NCI-H510A (cell line): ENCODE measurements around the gene PLEKHG3.

ENCODE experiments used
- DNase-seq: peaks from one replicate; lab custom pipeline; 2025; lab: John Stamatoyannopoulos, UW

The PLEKHG3 gene

DNA sequence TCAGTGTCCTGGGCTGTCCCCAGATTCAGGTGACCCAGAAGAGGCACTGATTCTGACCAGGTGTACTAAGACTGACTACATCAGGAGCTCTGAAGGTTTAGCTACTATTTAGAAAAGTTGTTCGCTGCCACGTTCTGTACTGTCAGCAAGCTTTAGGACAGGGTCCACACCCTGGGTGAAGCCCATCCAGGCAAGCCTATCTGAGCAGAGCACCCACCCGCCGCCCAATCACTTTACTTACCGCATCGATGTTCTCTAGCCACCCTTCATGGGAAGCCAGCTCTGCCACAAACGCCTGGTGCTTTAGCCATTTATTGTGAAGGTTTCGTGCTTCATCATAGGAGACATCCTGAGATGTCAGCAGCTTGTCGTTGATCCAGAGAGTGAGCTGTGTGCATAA lies 79.8 kb downstream of the PLEKHG3 start:
- DNase-seq = no peak

DNA sequence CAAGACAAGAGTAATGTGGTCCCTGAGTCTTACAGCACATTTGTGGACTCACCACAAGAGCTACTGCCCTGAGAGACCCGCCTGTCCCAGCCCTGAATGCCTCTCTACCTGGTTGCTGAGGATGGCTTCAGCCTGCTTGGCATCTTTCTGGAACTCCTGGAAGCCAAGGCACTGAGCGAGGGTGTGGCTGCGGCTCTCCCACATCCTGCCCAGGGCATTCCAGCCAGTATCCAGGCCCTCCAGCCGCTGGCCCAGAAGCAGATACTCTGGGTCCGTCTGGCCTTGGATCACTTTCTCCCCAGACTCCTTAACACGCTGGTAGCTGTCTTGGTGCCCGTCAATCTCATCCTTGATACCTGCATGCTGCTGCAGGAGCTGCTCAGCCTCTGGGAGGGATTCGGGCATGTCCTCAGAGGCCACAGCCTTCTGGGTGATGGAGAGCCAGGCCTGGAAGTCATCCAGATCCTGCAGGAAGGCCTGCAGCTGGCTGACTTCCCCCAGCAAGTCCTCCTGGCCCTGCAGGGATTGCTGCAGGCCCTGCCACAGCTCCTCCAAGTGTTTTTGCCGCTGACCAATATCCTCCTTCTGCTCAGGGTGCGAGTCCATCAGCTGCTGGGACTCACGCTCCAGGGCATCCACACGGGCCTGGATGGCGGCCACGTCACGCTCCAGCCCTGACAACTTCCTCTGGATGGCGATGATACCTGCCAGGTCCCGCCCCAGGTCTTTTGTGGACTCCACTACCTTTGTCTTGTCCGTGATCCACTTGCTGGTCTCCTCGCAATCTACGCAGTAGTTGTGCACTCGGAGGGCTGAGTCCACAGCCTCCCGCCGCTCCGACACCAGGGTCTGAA lies 82.3 kb downstream of the PLEKHG3 start:
- no peak for DNase-seq

DNA sequence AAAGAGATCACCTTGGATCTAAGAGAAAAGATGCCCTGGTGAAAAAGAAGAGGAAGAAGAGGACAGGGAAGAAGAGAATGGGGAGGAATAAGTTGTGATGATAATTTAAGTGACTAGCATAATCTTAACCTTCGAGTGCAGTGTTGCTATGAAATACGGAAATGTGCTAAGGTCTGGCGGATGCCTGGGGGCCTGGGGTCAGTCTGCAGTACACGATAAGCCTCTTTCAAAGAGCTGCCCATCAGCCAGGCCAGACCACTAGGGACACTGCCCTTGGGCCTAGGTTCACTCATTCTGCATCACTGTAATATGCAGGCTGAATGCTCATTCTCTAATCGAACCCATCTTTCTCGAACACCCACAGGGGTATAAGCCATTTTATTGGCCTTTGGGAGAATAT lies 83.4 kb downstream of the PLEKHG3 start:
- no peak for DNase-seq

DNA sequence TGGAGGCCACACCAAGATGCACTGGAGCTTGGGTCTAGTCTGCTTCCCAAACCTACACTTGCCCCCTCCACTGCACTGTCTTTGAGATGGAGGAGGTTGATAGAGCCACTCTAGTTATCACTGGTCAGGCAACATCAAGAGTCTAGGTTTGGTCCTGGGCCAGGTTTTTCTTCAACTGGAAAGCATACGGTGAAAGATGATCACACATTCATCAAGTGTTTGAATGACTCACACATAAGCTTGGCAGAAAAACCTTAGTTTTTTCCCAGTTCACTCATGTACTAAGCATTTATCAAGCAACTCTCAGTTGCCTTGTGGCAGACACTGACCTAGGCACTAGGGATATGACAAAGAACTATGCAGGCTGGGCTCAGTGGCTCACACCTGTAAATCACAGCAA lies 84.5 kb downstream of the PLEKHG3 start:
- DNase-seq = no peak

DNA sequence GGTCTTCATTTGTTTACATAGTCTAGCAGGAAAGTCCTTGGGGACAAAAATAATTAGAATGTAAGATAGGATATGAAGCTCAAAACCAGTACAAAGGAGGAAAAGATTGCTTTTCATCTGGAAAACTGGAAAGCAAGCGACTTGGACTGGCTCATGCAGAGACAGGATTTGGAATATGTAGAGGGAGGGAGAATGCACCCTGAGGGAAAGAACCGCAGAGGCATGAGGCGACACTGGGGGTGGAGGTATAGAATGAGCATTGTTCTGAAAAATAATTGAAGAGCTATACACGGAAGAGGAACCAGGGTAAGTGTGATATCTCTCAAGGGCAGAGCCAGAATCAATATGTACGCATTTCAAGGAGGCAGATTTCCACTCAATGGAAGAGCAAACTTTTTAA lies 85.5 kb downstream of the PLEKHG3 start:
- DNase-seq = no peak

DNA sequence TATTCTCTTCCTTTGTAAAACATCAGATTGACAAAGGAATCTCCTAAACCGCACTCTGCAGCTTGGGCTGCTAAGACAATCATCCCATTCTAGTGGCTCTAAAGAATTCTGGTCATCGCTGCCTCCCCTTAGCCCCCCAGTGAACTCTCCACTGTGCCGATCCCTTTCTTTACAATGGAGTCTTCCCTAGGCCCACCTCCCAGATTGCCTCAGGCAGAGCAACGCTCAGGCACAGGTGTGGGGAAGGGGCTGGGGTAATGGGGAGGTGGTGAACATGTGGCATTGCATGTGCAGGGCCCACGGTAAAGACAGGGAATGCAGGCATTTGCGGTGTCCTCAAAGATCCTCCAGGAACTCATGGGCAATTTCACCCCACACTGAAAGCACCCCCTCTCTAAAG lies 86.3 kb downstream of the PLEKHG3 start:
- DNase-seq = no peak

DNA sequence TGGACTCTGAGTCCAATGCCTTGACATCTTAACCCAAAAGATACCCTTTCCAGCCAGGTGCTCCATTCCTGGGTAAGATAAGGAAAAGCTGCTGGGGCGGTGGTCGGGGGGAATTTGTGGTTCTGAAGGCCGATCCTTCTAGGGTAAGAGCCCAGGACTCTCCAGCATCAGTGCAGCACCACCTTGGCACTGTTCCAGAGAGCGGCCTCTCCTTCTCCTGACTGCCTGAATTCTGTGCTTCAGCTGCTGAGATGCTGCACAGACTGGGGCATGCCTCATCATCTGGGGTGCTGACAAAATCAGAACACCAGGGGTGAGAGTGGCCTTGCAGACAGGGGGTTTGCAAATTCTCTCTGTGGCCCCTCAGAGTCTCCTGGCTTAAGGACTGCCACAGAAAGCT lies 88.0 kb downstream of the PLEKHG3 start:
- no peak for DNase-seq

DNA sequence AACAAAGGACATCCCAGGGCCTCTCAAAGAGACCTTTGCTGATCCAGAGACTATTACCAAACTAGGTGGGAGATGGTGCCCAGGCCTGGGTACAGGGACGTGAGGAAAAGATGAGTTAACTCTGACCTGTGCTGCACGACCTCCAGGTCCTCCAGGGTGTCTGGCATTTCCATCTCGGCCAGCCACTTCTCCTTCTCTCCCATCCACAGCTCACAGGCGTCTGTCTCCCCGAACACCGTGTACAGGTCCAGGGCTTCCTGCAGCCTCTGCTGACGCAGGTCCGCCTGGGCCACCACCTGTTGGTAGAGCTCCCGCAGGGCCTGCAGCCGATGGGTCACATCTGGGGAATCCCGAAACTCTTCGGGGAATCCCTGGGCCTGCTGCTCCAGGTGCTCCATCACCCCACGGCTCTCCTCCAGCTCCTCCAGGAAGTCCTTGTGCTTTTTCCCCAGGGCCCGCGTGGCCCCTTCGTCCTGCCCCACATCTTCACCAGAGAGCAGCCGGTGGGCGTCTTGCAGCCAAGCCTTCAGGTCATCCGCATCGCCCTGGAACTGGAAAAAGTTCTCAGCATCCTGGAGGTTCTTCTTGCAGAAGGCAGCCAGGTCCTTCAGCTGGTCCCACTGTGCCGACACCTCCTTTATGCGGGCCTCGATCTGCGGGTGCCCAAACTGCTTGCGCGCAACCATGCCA lies 88.8 kb downstream of the PLEKHG3 start:
- no peak for DNase-seq

DNA sequence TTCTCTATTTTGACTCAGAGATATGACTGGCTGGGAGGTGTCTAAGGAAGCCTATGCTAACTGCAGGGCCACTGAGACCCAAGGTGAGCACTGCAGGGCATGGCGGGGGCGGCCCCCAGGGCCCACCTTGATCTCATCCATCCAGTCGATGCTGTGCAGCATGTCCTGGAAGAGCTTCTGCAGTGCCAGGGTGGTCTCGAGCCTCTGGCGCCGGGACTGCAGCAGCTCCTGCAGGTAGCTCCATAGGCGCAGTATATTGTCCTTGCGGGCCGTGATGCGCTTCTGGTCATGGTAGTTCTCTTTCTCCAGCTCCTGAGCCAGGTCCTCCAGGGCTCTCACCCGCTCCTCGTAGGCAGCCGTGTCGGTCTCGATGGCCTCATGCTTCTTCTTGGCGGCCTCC lies 91.0 kb downstream of the PLEKHG3 start:
- DNase-seq = no peak

DNA sequence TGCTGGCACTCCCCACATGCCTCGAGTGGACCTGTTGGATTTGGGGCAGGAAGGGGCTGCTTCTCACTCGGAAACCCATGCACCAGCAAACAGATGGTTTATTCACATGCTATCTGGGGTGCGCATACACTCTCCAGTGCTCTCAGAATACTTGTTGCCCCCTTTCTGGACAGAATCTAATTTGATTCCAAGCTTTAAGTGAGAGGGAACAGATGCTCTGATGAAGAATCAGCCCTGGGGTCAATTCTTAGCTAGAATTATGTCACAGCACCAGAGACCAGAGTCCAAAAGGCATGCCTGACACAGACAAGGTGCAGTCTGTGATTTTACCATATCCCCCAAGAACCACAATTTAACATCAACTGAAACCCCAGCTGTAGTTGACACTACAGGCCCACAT lies 91.7 kb downstream of the PLEKHG3 start:
- no peak for DNase-seq

DNA sequence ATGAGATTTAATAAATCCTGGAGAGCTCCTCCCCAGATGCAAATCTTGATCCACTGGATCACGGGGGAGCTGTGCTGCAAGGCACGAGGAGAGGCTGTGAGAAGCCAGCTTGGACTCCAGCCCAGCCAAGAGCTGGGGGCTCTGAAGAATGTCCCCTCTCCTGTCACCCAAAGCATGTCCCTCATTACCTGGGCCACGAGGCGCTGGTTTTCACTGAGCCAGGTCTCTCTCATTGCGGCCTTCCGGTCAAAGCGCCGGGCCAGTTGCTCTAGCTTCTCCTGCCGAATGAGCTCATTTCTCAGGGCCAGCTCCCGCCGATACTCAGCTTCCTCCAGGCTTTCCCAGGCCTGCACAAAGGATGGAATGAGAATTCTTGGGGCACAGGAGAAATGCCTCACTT lies 92.1 kb downstream of the PLEKHG3 start:
- DNase-seq = no peak

DNA sequence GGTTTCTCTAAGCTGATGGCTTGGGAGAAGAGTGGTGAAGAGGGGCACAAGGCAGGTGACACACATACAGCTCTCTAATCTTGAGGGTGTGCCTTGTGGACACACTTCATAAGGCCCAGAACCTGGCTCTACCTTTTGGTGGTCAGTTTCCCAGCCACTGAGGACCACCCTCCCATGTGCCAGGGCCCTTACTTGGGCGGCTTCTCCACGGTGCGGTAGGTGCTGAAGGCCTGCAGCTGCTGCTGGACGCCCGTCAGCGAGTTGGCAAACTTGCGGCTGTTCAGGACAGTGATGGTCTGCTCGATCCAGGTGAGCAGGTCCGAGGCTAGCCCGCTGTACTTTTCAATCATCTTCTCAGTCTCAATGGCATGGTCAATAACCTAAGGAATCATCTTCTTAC lies 95.3 kb downstream of the PLEKHG3 start:
- DNase-seq = no peak
